Mesenchymal stem cell (in vitro differentiated cells and primary cell): ENCODE measurements around the gene CANT1.

Source experiments
- DNase-seq: peaks from one replicate; pipeline ENCODE4 v3.0.0-alpha.2; 2013
- H2AFZ ChIP-seq: one replicate; pipeline ENCODE4 v1.6.1; 2013; ENCODE audit warnings: low read depth, mild to moderate bottlenecking, control low read depth, inconsistent platforms, low read length, moderate library complexity
- H2AK5ac ChIP-seq: 2 replicates; pipeline ENCODE4 v1.6.1; 2013; ENCODE audit warnings: low read length, moderate library complexity, mild to moderate bottlenecking, inconsistent platforms; ENCODE audit not compliant: severe bottlenecking
- H2BK120ac ChIP-seq: one replicate; pipeline ENCODE4 v1.6.1; 2013; ENCODE audit warnings: low read depth, mild to moderate bottlenecking, inconsistent platforms, low read length, moderate library complexity
- H2BK12ac ChIP-seq, 2 experiments: one replicate each; pipeline ENCODE4 v1.6.1; 2013; ENCODE audit warnings: inconsistent platforms in 2 of 2, low read length in 2 of 2, mild to moderate bottlenecking in 2 of 2, moderate library complexity in 2 of 2, control low read depth in 1 of 2
- H2BK15ac ChIP-seq: one replicate; pipeline ENCODE4 v1.6.1; 2013; ENCODE audit warnings: mild to moderate bottlenecking, low read depth, inconsistent platforms; ENCODE audit not compliant: poor library complexity, severe bottlenecking
- H2BK5ac ChIP-seq: 2 replicates; pipeline ENCODE4 v1.6.1; 2013; ENCODE audit warnings: low read depth, mild to moderate bottlenecking, low read length, control low read depth, inconsistent platforms; ENCODE audit not compliant: poor library complexity, severe bottlenecking
- H3K14ac ChIP-seq, 2 experiments: one replicate each; pipeline ENCODE4 v1.6.1; 2013; ENCODE audit warnings: inconsistent platforms in 2 of 2, low read length in 2 of 2, control low read depth in 1 of 2, mild to moderate bottlenecking in 1 of 2, moderate library complexity in 1 of 2
- H3K18ac ChIP-seq, 2 experiments: one replicate each; pipeline ENCODE4 v1.6.1; 2013; ENCODE audit warnings: inconsistent platforms in 2 of 2, low read length in 2 of 2, control low read depth in 1 of 2, low read depth in 1 of 2, mild to moderate bottlenecking in 1 of 2
- H3K23ac ChIP-seq, 2 experiments: one replicate each; pipeline ENCODE4 v1.6.1; 2013; ENCODE audit warnings: inconsistent platforms in 2 of 2, low read length in 2 of 2, mild to moderate bottlenecking in 2 of 2, moderate library complexity in 2 of 2, control low read depth in 1 of 2
- H3K27ac ChIP-seq: 2 replicates; pipeline ENCODE4 v1.5.1; 2013; ENCODE audit warnings: mild to moderate bottlenecking, moderate library complexity, low read length, control low read depth, inconsistent platforms; ENCODE audit not compliant: poor library complexity, severe bottlenecking
- H3K27me3 ChIP-seq, 2 experiments: 2 replicates each; pipeline versions ENCODE4 v1.6.1 to v1.7.0; 2013; ENCODE audit warnings: low read length in 2 of 2, mild to moderate bottlenecking in 2 of 2, moderate library complexity in 2 of 2, control low read depth in 1 of 2, inconsistent platforms in 1 of 2; ENCODE audit not compliant: control insufficient read depth in 1 of 2, insufficient read depth in 1 of 2
- H3K36me3 ChIP-seq, 2 experiments: 2 replicates each; pipeline versions ENCODE4 v1.6.1 to v1.7.0; 2013; ENCODE audit warnings: low read length in 2 of 2, control low read depth in 1 of 2, inconsistent platforms in 1 of 2, low read depth in 1 of 2, mild to moderate bottlenecking in 1 of 2; ENCODE audit not compliant: insufficient read depth in 2 of 2, control insufficient read depth in 1 of 2
- H3K4ac ChIP-seq, 2 experiments: one replicate each; pipeline ENCODE4 v1.6.1; 2013; ENCODE audit warnings: inconsistent platforms in 2 of 2, low read length in 2 of 2, mild to moderate bottlenecking in 2 of 2, moderate library complexity in 2 of 2, control low read depth in 1 of 2, low read depth in 1 of 2
- H3K4me1 ChIP-seq: 2 replicates; pipeline ENCODE4 v1.6.1; 2013; ENCODE audit warnings: low read depth, low read length, control low read depth; ENCODE audit not compliant: control insufficient read depth, insufficient read depth
- H3K4me2 ChIP-seq: 2 replicates; pipeline ENCODE4 v1.6.1; 2013; ENCODE audit warnings: low read length, mild to moderate bottlenecking, inconsistent platforms; ENCODE audit not compliant: poor library complexity, severe bottlenecking
- H3K4me3 ChIP-seq, 2 experiments: 2 replicates each; pipeline versions ENCODE4 v1.5.1 to v1.7.0; 2013; ENCODE audit warnings: low read length in 2 of 2, mild to moderate bottlenecking in 2 of 2, control low read depth in 1 of 2, low read depth in 1 of 2; ENCODE audit not compliant: insufficient read depth in 1 of 2
- H3K79me1 ChIP-seq: replicated peaks from 2 replicates; pipeline ENCODE4 v1.6.1; 2013; ENCODE audit warnings: mild to moderate bottlenecking, control low read depth, low read length, inconsistent platforms; ENCODE audit not compliant: poor library complexity, severe bottlenecking
- H3K9ac ChIP-seq: 2 replicates; pipeline ENCODE4 v1.7.0; 2013; ENCODE audit warnings: mild to moderate bottlenecking, low read length, moderate library complexity
- H3K9me3 ChIP-seq: 2 replicates; pipeline ENCODE4 v1.7.0; 2013; ENCODE audit warnings: mild to moderate bottlenecking, low read length; ENCODE audit not compliant: control insufficient read depth
- H4K8ac ChIP-seq: one replicate; pipeline ENCODE4 v1.6.1; 2013; ENCODE audit warnings: inconsistent platforms, mild to moderate bottlenecking, low read length, moderate library complexity
- H4K91ac ChIP-seq: one replicate; pipeline ENCODE4 v1.6.1; 2013; ENCODE audit warnings: mild to moderate bottlenecking, low read length, inconsistent platforms
- WGBS: methylation state at CpG from one replicate; pipeline ENCODE4 v1.1.7; 2013; ENCODE audit warnings: mixed read lengths; 5-methylcytosine and 5-hydroxymethylcytosine counted together

The CANT1 gene

GRCh38 chr17:79042421-79043190 is 33.0 kb upstream of the CANT1 start:
- Histone ChIP-seq H3K4ac (no peak overlapping the region), H4K8ac (no peak overlapping the region), H3K14ac (no peak overlapping the region), H3K27ac (no peak overlapping the region), H3K18ac (no peak overlapping the region), H3K79me1 (no peaks in the 10 kb centered on the region), H3K9me3 (no peaks in the 10 kb centered on the region), H4K91ac (peak overlapping the region; percentile 21), H3K36me3 (peaks cover 0 to 4% of the 10 kb centered on the region in 2 experiments), H2BK12ac (no peak overlapping the region), H2AFZ (no peak overlapping the region), H3K4me3 (no peak overlapping the region), H2BK5ac (no peak overlapping the region), H3K23ac (no peak overlapping the region), H2BK15ac (no peak overlapping the region), H2BK120ac (no peak overlapping the region), H2AK5ac (no peak overlapping the region), H3K4me2 (no peak overlapping the region), H3K27me3 (peaks cover 0 to 21% of the 10 kb centered on the region in 2 experiments), H3K9ac (peak overlapping the region; percentile 75), H3K4me1 (no peaks in the 10 kb centered on the region)
- WGBS, result 75% methylated on average over 11 of the region's 13 CpGs
- DNase-seq, result no peak

- no peak overlapping the region for H2BK12ac ChIP-seq
- H2BK15ac ChIP-seq, result no peak overlapping the region
- H3K79me1 ChIP-seq, result no peaks in the 10 kb centered on the region
- no peak overlapping the region for H4K8ac ChIP-seq
- H3K4me1 ChIP-seq, result no peaks in the 10 kb centered on the region
- H2BK5ac ChIP-seq, result no peak overlapping the region
- H3K14ac ChIP-seq, result no peak overlapping the region
- no peaks in the 10 kb centered on the region for H3K9me3 ChIP-seq
- no peak overlapping the region for H2BK120ac ChIP-seq
- H2AFZ ChIP-seq, result no peak overlapping the region
- H3K9ac ChIP-seq, result peak overlapping the region; percentile 75
- H3K18ac ChIP-seq, result no peak overlapping the region
- peaks cover 0 to 3% of the 10 kb centered on the region in 2 experiments for H3K36me3 ChIP-seq
- no peak overlapping the region for H3K4me2 ChIP-seq
- H2AK5ac ChIP-seq, result no peak overlapping the region
- H4K91ac ChIP-seq, result no peak overlapping the region
- no peak overlapping the region for H3K4ac ChIP-seq
- WGBS, result 87% methylated on average over 25 of the region's 29 CpGs
- H3K23ac ChIP-seq, result no peak overlapping the region
- H3K27me3 ChIP-seq, result peaks cover 0 to 21% of the 10 kb centered on the region in 2 experiments
- H3K27ac ChIP-seq, result no peak overlapping the region
- no peak overlapping the region for H3K4me3 ChIP-seq
- no peak for DNase-seq
Observed at GRCh38 chr17:79041723-79042420, 32.3 kb upstream of the CANT1 start.

GRCh38 chr17:79041041-79041570 is 31.5 kb upstream of the CANT1 start:
- Histone ChIP-seq H2BK120ac (no peak overlapping the region), H2AFZ (no peak overlapping the region), H2BK12ac (no peak overlapping the region), H2AK5ac (no peak overlapping the region), H3K79me1 (no peaks in the 10 kb centered on the region), H3K4me1 (peaks cover 2% of the 10 kb centered on the region), H4K8ac (no peak overlapping the region), H3K18ac (no peak overlapping the region), H3K9ac (no peak overlapping the region), H3K4me2 (no peak overlapping the region), H2BK5ac (no peak overlapping the region), H3K9me3 (no peaks in the 10 kb centered on the region), H2BK15ac (no peak overlapping the region), H3K36me3 (peaks cover 0 to 3% of the 10 kb centered on the region in 2 experiments), H3K4me3 (no peak overlapping the region), H3K4ac (no peak overlapping the region), H3K27me3 (peaks cover 0 to 18% of the 10 kb centered on the region in 2 experiments), H4K91ac (no peak overlapping the region), H3K27ac (no peak overlapping the region), H3K23ac (no peak overlapping the region), H3K14ac (no peak overlapping the region)
- 94% methylated on average over 13 of the region's 13 CpGs for WGBS
- DNase-seq, result no peak

GRCh38 chr17:79039886-79040285 is 30.3 kb upstream of the CANT1 start:
- no peak overlapping the region for H3K9ac ChIP-seq
- H2AK5ac ChIP-seq, result no peak overlapping the region
- no peak overlapping the region for H2BK15ac ChIP-seq
- no peak overlapping the region for H3K4me3 ChIP-seq
- H3K27ac ChIP-seq, result no peak overlapping the region
- H3K27me3 ChIP-seq, result peaks cover 0 to 12% of the 10 kb centered on the region in 2 experiments
- H2AFZ ChIP-seq, result no peak overlapping the region
- no peak overlapping the region for H4K8ac ChIP-seq
- no peak overlapping the region for H4K91ac ChIP-seq
- no peak overlapping the region for H2BK5ac ChIP-seq
- DNase-seq, result no peak
- H3K4ac ChIP-seq, result no peak overlapping the region
- H3K23ac ChIP-seq, result no peak overlapping the region
- no peak overlapping the region for H3K4me2 ChIP-seq
- H3K4me1 ChIP-seq, result peaks cover 3% of the 10 kb centered on the region
- no peak overlapping the region for H2BK12ac ChIP-seq
- H3K36me3 ChIP-seq, result peaks cover 0 to 3% of the 10 kb centered on the region in 2 experiments
- H3K79me1 ChIP-seq, result no peaks in the 10 kb centered on the region
- no peak overlapping the region for H3K18ac ChIP-seq
- no peaks in the 10 kb centered on the region for H3K9me3 ChIP-seq
- no peak overlapping the region for H3K14ac ChIP-seq
- H2BK120ac ChIP-seq, result no peak overlapping the region
- WGBS, result 98% methylated on average over 6 of the region's 6 CpGs
